WERI-Rb-1 (cell line): Measurements from ENCODE around the gene TBC1D32.
"Not testable (repeated sequence)": the region's sequence is repeated elsewhere in the genome, so short reads cannot be mapped to it uniquely, and the experiment has no call there.

Experiments
- DNase-seq: peaks from one replicate; pipeline ENCODE4 v3.0.0-alpha.2; 2020
- H3K27ac ChIP-seq: fragments of 250-450 bp; sonication (Bioruptor Pico); 2 replicates; pipeline ENCODE4 v1.5.1; 2020; ENCODE audit warnings: mild to moderate bottlenecking, moderate library complexity
- H3K27me3 ChIP-seq: fragments of 250-450 bp; sonication (Bioruptor Pico); 2 replicates; pipeline ENCODE4 v1.5.1; 2021; ENCODE audit warnings: mild to moderate bottlenecking, low read depth, moderate library complexity; ENCODE audit not compliant: insufficient read depth, severe bottlenecking
- H3K36me3 ChIP-seq: fragments of 250-450 bp; sonication (Bioruptor Pico); 2 replicates; pipeline ENCODE4 v1.5.1; 2020; ENCODE audit warnings: mild to moderate bottlenecking, moderate library complexity
- H3K4me3 ChIP-seq: 2 replicates; pipeline ENCODE4 v1.5.1; 2011; ENCODE audit warnings: low read depth, mild to moderate bottlenecking, control low read depth, low read length
- H3K9me3 ChIP-seq: fragments of 250-450 bp; sonication (Bioruptor Pico); 2 replicates; pipeline ENCODE4 v1.5.1; 2021; ENCODE audit warnings: mild to moderate bottlenecking, moderate library complexity; ENCODE audit not compliant: severe bottlenecking
- CTCF ChIP-seq: IDR thresholded peaks from 2 replicates; pipeline ENCODE4 v1.5.1; 2011; ENCODE audit warnings: low read depth, mild to moderate bottlenecking, control low read depth, inconsistent platforms, low read length

The TBC1D32 gene

GRCh38 chr6:121310495-121310894, 23.8 kb downstream of the TBC1D32 start:
- no peak overlapping the region for H3K27ac ChIP-seq
- H3K9me3 ChIP-seq, result no peaks in the 10 kb centered on the region
- DNase-seq, result no peak
- no peaks in the 10 kb centered on the region for H3K36me3 ChIP-seq
- no peaks in the 10 kb centered on the region for H3K27me3 ChIP-seq
- H3K4me3 ChIP-seq, result no peak overlapping the region
- no peak for TF ChIP-seq CTCF

- Histone ChIP-seq H3K27me3 (no peaks in the 10 kb centered on the region), H3K27ac (no peak overlapping the region), H3K4me3 (no peak overlapping the region), H3K9me3 (no peaks in the 10 kb centered on the region), H3K36me3 (no peaks in the 10 kb centered on the region)
- TF ChIP-seq CTCF, result no peak
- no peak for DNase-seq
These were observed 24.4 kb downstream of the TBC1D32 start for GRCh38 chr6:121309768-121310469.

GRCh38 chr6:121305957-121306607, 28.2 kb downstream of the TBC1D32 start:
- no peak for DNase-seq
- peak; percentile 29; the same call in 1 of the 2 replicates for TF ChIP-seq CTCF
- Histone ChIP-seq H3K9me3 (no peaks in the 10 kb centered on the region), H3K4me3 (no peak overlapping the region), H3K27me3 (no peaks in the 10 kb centered on the region), H3K27ac (no peak overlapping the region), H3K36me3 (no peaks in the 10 kb centered on the region)

- Histone ChIP-seq H3K27ac (no peak overlapping the region), H3K4me3 (no peak overlapping the region), H3K27me3 (no peaks in the 10 kb centered on the region), H3K9me3 (no peaks in the 10 kb centered on the region), H3K36me3 (no peaks in the 10 kb centered on the region)
- no peak for DNase-seq
- no peak for TF ChIP-seq CTCF
These were observed 31.4 kb downstream of the TBC1D32 start for GRCh38 chr6:121302882-121303281.

GRCh38 chr6:121301156-121301555, 33.1 kb downstream of the TBC1D32 start:
- H3K36me3 ChIP-seq, H3K27me3 ChIP-seq, H3K4me3 ChIP-seq, DNase-seq, H3K27ac ChIP-seq, H3K9me3 ChIP-seq: not testable (repeated sequence)

- Histone ChIP-seq H3K4me3 (no peak overlapping the region), H3K27me3 (no peaks in the 10 kb centered on the region), H3K9me3 (no peaks in the 10 kb centered on the region), H3K27ac (no peak overlapping the region), H3K36me3 (no peaks in the 10 kb centered on the region)
- DNase-seq, result no peak
- no peak for TF ChIP-seq CTCF
These were observed 36.6 kb downstream of the TBC1D32 start for GRCh38 chr6:121297694-121298093.
